ENCODE results near the gene TBC1D9B. TPM values are rescaled to one million over a fixed set of nuclear protein-coding genes. Genes with fewer than 3 reads are reported as not detected.

TBC1D9B gene
- total RNA-seq, 4 donors from 2014 or later: 56.1 to 65.9 (median 62.7) TPM

- Histone ChIP-seq H3K36me3 (peaks cover 0 to 91% of the 10 kb centered on the region in 2 donors), H3K4me1 (no peaks in the 10 kb centered on the region), H3K4me3 (no peak overlapping the region), H3K27ac (no peak overlapping the region), H3K27me3 (no peaks in the 10 kb centered on the region), H3K9me3 (no peaks in the 10 kb centered on the region)
- in situ Hi-C loops (cut with MboI; ENCODE audit: low sequenced_read_pairs in 4 of 4) (no loop called here), intact Hi-C loops (cut with DNase I; ENCODE audit: low total_unique reads) (no loop called here)
- ATAC-seq: no peak
- DNase-seq: no peak
- TF ChIP-seq CTCF (IDR thresholded peaks at IDR 0.05 in 4 of 5, conservative IDR thresholded peaks at IDR 0.05 in 1 of 5): no peak
- TF ChIP-seq POLR2A (IDR thresholded peaks at IDR 0.05): no peak
Measured at GRCh38 chr5:179893076-179893957, 14.4 kb downstream of the TBC1D9B start.

DNA sequence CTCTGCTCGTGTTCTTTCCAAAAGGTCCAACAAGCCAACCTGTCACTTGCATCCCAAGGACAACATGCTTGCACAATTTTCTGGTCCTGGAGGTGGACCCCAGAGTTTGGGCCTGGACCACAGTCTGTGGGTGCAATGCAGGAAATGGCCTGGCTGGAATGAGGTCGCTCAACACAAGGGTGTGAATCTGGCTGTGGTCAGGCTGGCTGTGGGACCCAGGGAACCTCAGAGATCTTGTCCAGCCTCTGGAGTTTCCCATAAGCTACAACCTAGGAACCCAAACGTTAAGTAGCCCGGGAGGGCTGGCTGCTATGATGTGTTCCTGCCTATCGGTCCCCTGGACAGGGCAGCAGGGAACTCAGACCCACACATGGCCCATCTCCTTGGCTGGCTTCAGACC, 15.4 kb downstream of the TBC1D9B start:
- H3K4me3 ChIP-seq: no peak overlapping the region
- H3K4me1 ChIP-seq: no peaks in the 10 kb centered on the region
- H3K36me3 ChIP-seq: peaks cover 0 to 83% of the 10 kb centered on the region in 2 donors
- in situ Hi-C loops (cut with MboI; ENCODE audit: low sequenced_read_pairs in 4 of 4) (no loop called here), intact Hi-C loops (cut with DNase I; ENCODE audit: low total_unique reads) (no loop called here)
- no peaks in the 10 kb centered on the region for H3K9me3 ChIP-seq
- DNase-seq (no peak), ATAC-seq (no peak)
- H3K27ac ChIP-seq: no peak overlapping the region
- no peak for TF ChIP-seq POLR2A (IDR thresholded peaks at IDR 0.05)
- no peak for TF ChIP-seq CTCF (IDR thresholded peaks at IDR 0.05 in 4 of 5, conservative IDR thresholded peaks at IDR 0.05 in 1 of 5)
- H3K27me3 ChIP-seq: no peaks in the 10 kb centered on the region

GRCh38 chr5:179890751-179891682, 16.7 kb downstream of the TBC1D9B start:
- Histone ChIP-seq H3K27ac (no peak overlapping the region), H3K9me3 (no peaks in the 10 kb centered on the region), H3K4me1 (peaks cover 7 to 10% of the 10 kb centered on the region in 2 donors), H3K4me3 (no peak overlapping the region), H3K27me3 (no peaks in the 10 kb centered on the region), H3K36me3 (peaks cover 0 to 77% of the 10 kb centered on the region in 2 donors)
- ATAC-seq: no peak
- intact Hi-C loops (cut with DNase I; ENCODE audit: low total_unique reads): no loop called here
- no peak for TF ChIP-seq POLR2A (IDR thresholded peaks at IDR 0.05)
- no peak for TF ChIP-seq CTCF (IDR thresholded peaks at IDR 0.05 in 4 of 5, conservative IDR thresholded peaks at IDR 0.05 in 1 of 5)
- no peak for DNase-seq
- in situ Hi-C loops (cut with MboI; ENCODE audit: low sequenced_read_pairs in 4 of 4): no loop called here

- intact Hi-C loops (cut with DNase I; ENCODE audit: low total_unique reads) (no loop called here), in situ Hi-C loops (cut with MboI; ENCODE audit: low sequenced_read_pairs in 4 of 4) (no loop called here)
- TF ChIP-seq POLR2A (IDR thresholded peaks at IDR 0.05): no peak
- no peak for TF ChIP-seq CTCF (IDR thresholded peaks at IDR 0.05 in 4 of 5, conservative IDR thresholded peaks at IDR 0.05 in 1 of 5)
- Histone ChIP-seq H3K36me3 (peaks cover 0 to 79% of the 10 kb centered on the region in 2 donors), H3K9me3 (no peaks in the 10 kb centered on the region), H3K27me3 (no peaks in the 10 kb centered on the region), H3K4me1 (peaks cover 12 to 16% of the 10 kb centered on the region in 2 donors), H3K27ac (no peak overlapping the region), H3K4me3 (no peak overlapping the region)
- ATAC-seq (no peak), DNase-seq (no peak)
Measured at GRCh38 chr5:179889885-179890284, 17.8 kb downstream of the TBC1D9B start.

Measured in gastrocnemius medialis (tissue), 4 donors.